ENCODE data around the gene PPP6R3. TPM values are rescaled to one million over a fixed set of nuclear protein-coding genes. Genes with fewer than 3 reads are reported as not detected.

Gene PPP6R3
- total and polyA plus RNA-seq, 2 of the 8 experiments (the other 6 are each of a cell fraction or from before 2014, with no cell fraction given): 44.6 to 150 TPM

DNA sequence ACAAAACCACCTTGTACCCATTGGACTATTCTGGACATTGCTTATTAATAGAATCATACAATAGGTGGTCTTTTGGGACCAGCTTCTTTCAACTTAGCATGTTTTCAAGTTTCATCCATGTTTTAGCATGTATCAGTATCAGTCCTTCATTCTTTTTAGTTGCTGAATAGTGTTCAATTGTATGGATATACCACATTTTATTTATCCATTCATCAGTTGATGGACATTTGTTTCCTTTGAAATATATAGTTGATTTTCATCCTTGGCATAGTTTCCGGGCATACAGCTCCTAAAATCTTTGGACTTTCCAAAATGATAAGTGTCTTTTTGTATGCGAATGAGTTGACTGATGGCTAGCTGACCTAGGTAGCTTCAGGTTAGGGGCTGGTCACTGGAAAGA is 12.2 kb downstream of the PPP6R3 start:
- Histone ChIP-seq H3K27me3 (replicated peaks in 1 of 4; ENCODE audit: control insufficient read depth in 3 of 4, extremely low read depth in 1 of 4, insufficient read depth in 3 of 4, low read length in 3 of 4) (no peaks in the 10 kb centered on the region), H3K23ac (ENCODE audit: insufficient read length) (no peak overlapping the region), H2AFZ (ENCODE audit: low read length) (no peak overlapping the region), H3K27ac (ENCODE audit: low read depth, low read length) (no peak overlapping the region), H3K18ac (ENCODE audit: extremely low read depth, low read length) (no peak overlapping the region), H2BK12ac (ENCODE audit: low read depth, low read length) (no peak overlapping the region), H3K9ac (replicated peaks in 1 of 4; ENCODE audit: extremely low read depth in 1 of 4, low read depth in 3 of 4, low read length in 3 of 4) (no peak overlapping the region), H4K8ac (ENCODE audit: extremely low read depth, insufficient read depth, low read length) (no peak overlapping the region), H4K91ac (replicated peaks; ENCODE audit: insufficient read length, low read length) (no peak overlapping the region), H3K9me3 (ENCODE audit: insufficient read depth in 2 of 2, low read depth in 1 of 2, low read length in 1 of 2) (peaks cover 0 to 7% of the 10 kb centered on the region in 2 experiments; a peak in 1 of 4 replicates), H3K4me1 (replicated peaks in 1 of 4; ENCODE audit: control insufficient read depth in 3 of 4, insufficient read depth in 4 of 4, low read length in 3 of 4) (peaks cover 4 to 13% (median 7%) of the 10 kb centered on the region in 4 experiments), H2BK20ac (ENCODE audit: low read length) (no peak overlapping the region), H3K79me2 (ENCODE audit: control insufficient read depth in 1 of 2, insufficient read depth in 2 of 2, low read length in 2 of 2) (peaks cover 67 to 87% of the 10 kb centered on the region in 2 experiments), H3K56ac (replicated peaks; ENCODE audit: insufficient read length, low read depth, low read length) (no peak overlapping the region), H2AK5ac (ENCODE audit: low read depth, low read length) (no peak overlapping the region), H2BK15ac (ENCODE audit: low read length) (no peak overlapping the region), H3K4me2 (ENCODE audit: insufficient read depth in 1 of 2, low read depth in 2 of 2, low read length in 2 of 2) (no peak overlapping the region), H4K20me1 (replicated peaks in 1 of 2; ENCODE audit: control insufficient read depth in 1 of 2, insufficient read depth in 2 of 2, low read length in 2 of 2) (peaks cover 32 to 48% of the 10 kb centered on the region in 2 experiments), H3K79me1 (ENCODE audit: low read depth, low read length) (peaks cover 12% of the 10 kb centered on the region), H4K5ac (ENCODE audit: insufficient read length, low read depth, low read length) (no peak overlapping the region), H3K14ac (ENCODE audit: insufficient read length) (no peak overlapping the region), H3K36me3 (ENCODE audit: control insufficient read depth in 2 of 4, insufficient read depth in 4 of 4, low read length in 3 of 4) (peaks cover 0 to 11% (median 2%) of the 10 kb centered on the region in 4 experiments; a peak in 5 of 8 replicates), H3K4me3 (ENCODE audit: extremely low read depth in 1 of 4, insufficient read depth in 2 of 4, low read depth in 3 of 4, low read length in 4 of 4) (no peak overlapping the region), H2BK5ac (ENCODE audit: low read depth, low read length) (no peak overlapping the region), H2BK120ac (replicated peaks; ENCODE audit: low read depth, low read length) (no peak overlapping the region), H3K23me2 (ENCODE audit: low read depth, low read length) (0 out of 2 replicates have a peak, but pooled peaks cover 3% of the 10 kb centered on the region), H3K4ac (replicated peaks; ENCODE audit: insufficient read length, low read depth, low read length) (no peak overlapping the region)
- WGBS, 2 experiments (ENCODE audit: extremely low coverage in 1 of 2, insufficient coverage in 1 of 2, insufficient read length in 1 of 2, insufficient replicate concordance in 2 of 2, low coverage in 1 of 2, low lambda C conversion rate in 2 of 2, missing lambda C conversion rate in 1 of 2): 95% methylated on average over 2 of the region's 2 CpGs; no CpG with 5 or more reads in 1 of the 2 experiments
- DNase-seq (ENCODE audit: low read depth in 1 of 2, low spot score in 2 of 2) (no peak), FAIRE-seq (no peak)
- TF ChIP-seq RXRA (IDR thresholded peaks at IDR 0.05; ENCODE audit: insufficient read depth, low read depth, low read length) (no peak), SIN3A (conservative IDR thresholded peaks at IDR 0.05 in 1 of 2, IDR thresholded peaks at IDR 0.05 in 1 of 2; ENCODE audit: low read depth in 1 of 2, low read length in 2 of 2) (no peak), ASH2L (IDR thresholded peaks at IDR 0.05; ENCODE audit: low read length) (no peak), CBX8 (IDR thresholded peaks at IDR 0.05; ENCODE audit: borderline replicate concordance, low read depth, low read length) (no peak), SP2 (IDR thresholded peaks at IDR 0.05; ENCODE audit: low read length) (no peak), EGR1 (IDR thresholded peaks at IDR 0.05; ENCODE audit: borderline replicate concordance, low read depth, low read length) (no peak), TEAD4 (IDR thresholded peaks at IDR 0.05; ENCODE audit: low read depth, low read length) (no peak), NRF1 (IDR thresholded peaks at IDR 0.05; ENCODE audit: low read depth, low read length) (no peak), FOSL1 (IDR thresholded peaks at IDR 0.05; ENCODE audit: insufficient read depth, low read depth, low read length) (no peak), ZNF274 (IDR thresholded peaks at IDR 0.05; ENCODE audit: borderline replicate concordance, extremely low read depth, low read length) (no peak), KDM1A (IDR thresholded peaks at IDR 0.05; ENCODE audit: borderline replicate concordance, low read length) (no peak)
- ChIA-PET POLR2A (ENCODE audit: partially characterized antibody) (interaction anchor here (1.1 kb wide), 1 partner anchor 11 kb away, joined by 4 read pairs; no protein-coding TSS in a partner anchor), CTCF (ENCODE audit: partially characterized antibody) (interaction anchor here (1.1 kb wide), 1 partner anchor 15 kb away, joined by 3 read pairs; no protein-coding TSS in a partner anchor)
